CD4-positive, alpha-beta T cell (primary cell): ENCODE results near the gene MKLN1. TPM values are rescaled to one million over a fixed set of nuclear protein-coding genes. Genes with fewer than 3 reads are reported as not detected.

ENCODE experiments used
- ATAC-seq: fragments of 200-7000 bp; cut with Tn5 transposase; one replicate; pipeline ENCODE4 v1.10.0; 2022; ENCODE audit warnings: mild to moderate bottlenecking; ENCODE audit not compliant: poor library complexity
- CTCF ChIA-PET: fragments of 350-600 bp; sonication (Branson Sonifier 250); formaldehyde crosslinking; loops from one replicate; lab custom pipeline; 2021; ENCODE audit warnings: antibody characterized with exemption, inconsistent platforms; lab: Charles Lee
- POLR2A ChIA-PET: fragments of 350-600 bp; sonication (Branson Sonifier 250); formaldehyde crosslinking; loops from one replicate; lab custom pipeline; 2021; ENCODE audit warnings: antibody characterized with exemption, inconsistent platforms; lab: Charles Lee
- DNase-seq, 14 experiments: peaks; one replicate each; pipeline ENCODE4 v3.0.0-alpha.2; 2013 to 2020; ENCODE audit warnings: mixed read lengths in 2 of 14
- H3K27ac ChIP-seq, 2 donors: one replicate each; pipeline versions ENCODE4 v1.5.1 to v1.7.0; 2013; ENCODE audit warnings: low read length in 2 of 2, low read depth in 1 of 2, mild to moderate bottlenecking in 1 of 2
- H3K27me3 ChIP-seq, 2 experiments: 1 replicate in 1 of 2; 2 replicates in 1 of 2; pipeline versions ENCODE4 v1.6.1 to v1.7.0; 2013; ENCODE audit warnings: low read length in 2 of 2, control low read depth in 1 of 2, mild to moderate bottlenecking in 1 of 2, moderate library complexity in 1 of 2; ENCODE audit not compliant: insufficient read depth in 2 of 2, control insufficient read depth in 1 of 2
- H3K36me3 ChIP-seq: one replicate; pipeline ENCODE4 v1.6.1; 2013; ENCODE audit warnings: low read length, control low read depth; ENCODE audit not compliant: insufficient read depth
- H3K4me1 ChIP-seq: one replicate; pipeline ENCODE4 v1.6.1; 2013; ENCODE audit warnings: low read length, control low read depth; ENCODE audit not compliant: insufficient read depth
- H3K4me3 ChIP-seq: one replicate; pipeline ENCODE4 v1.5.1; 2013; ENCODE audit warnings: mild to moderate bottlenecking, low read length, moderate library complexity
- H3K9me3 ChIP-seq, 2 experiments: 1 replicate in 1 of 2; 2 replicates in 1 of 2; pipeline versions ENCODE4 v1.6.1 to v1.7.0; 2013; ENCODE audit warnings: low read length in 2 of 2, mild to moderate bottlenecking in 2 of 2, control low read depth in 1 of 2, moderate library complexity in 1 of 2; ENCODE audit not compliant: control insufficient read depth in 1 of 2, insufficient read depth in 1 of 2
- H3K27ac Mint-ChIP-seq: one replicate; pipeline ENCODE4 v1.8.0; 2020; ENCODE audit warnings: mixed read lengths
- H3K27me3 Mint-ChIP-seq: one replicate; pipeline ENCODE4 v1.8.0; 2021; ENCODE audit warnings: mixed read lengths
- H3K36me3 Mint-ChIP-seq: one replicate; pipeline ENCODE4 v1.8.0; 2021; ENCODE audit warnings: low read depth, mixed read lengths
- H3K4me1 Mint-ChIP-seq: one replicate; pipeline ENCODE4 v1.8.0; 2021; ENCODE audit warnings: low read depth, mixed read lengths
- H3K4me3 Mint-ChIP-seq: one replicate; pipeline ENCODE4 v1.8.0; 2020; ENCODE audit warnings: mild to moderate bottlenecking, mixed read lengths
- H3K9me3 Mint-ChIP-seq: one replicate; pipeline ENCODE4 v1.8.0; 2020; ENCODE audit warnings: mixed read lengths
- CTCF ChIP-seq: fragments of 200-600 bp; IDR thresholded peaks from one replicate; pipeline ENCODE4 v1.8.0; 2022; ENCODE audit warnings: antibody characterized with exemption, mild to moderate bottlenecking
- intact Hi-C, 2 experiments: fragments of 100-400 bp; cut with DNase I in 1 of 2; cut with micrococcal nuclease in 1 of 2; formaldehyde crosslinking; loops; one replicate each; pipeline versions ENCODE4 v1.15.1 to v1.9.0; 2023 to 2025; cut with DNase I, micrococcal nuclease
- total RNA-seq, 174 experiments: library from RNA in 2 of 174; stranded (reverse) in 2 of 174; gene quantifications; one replicate each; pipeline ENCODE4 v1.2.3 and lab custom pipeline; 2021 to 2026

MKLN1 gene
- total RNA-seq, 2 experiments from 2014 or later = 47.2 to 53.7 TPM

GRCh38 chr7:131540491-131541162 is 213.0 kb downstream of the MKLN1 start:
- no peaks in the 10 kb centered on the region for H3K27me3 Mint-ChIP-seq
- Histone ChIP-seq H3K9me3 (no peaks in the 10 kb centered on the region), H3K4me1 (no peaks in the 10 kb centered on the region), H3K27me3 (no peaks in the 10 kb centered on the region), H3K4me3 (no peak overlapping the region), H3K36me3 (no peaks in the 10 kb centered on the region), H3K27ac (no peak overlapping the region)
- ChIA-PET POLR2A (no interaction called here), CTCF (no interaction called here)
- no peak for TF ChIP-seq CTCF
- no peaks in the 10 kb centered on the region for H3K36me3 Mint-ChIP-seq
- no peaks in the 10 kb centered on the region for H3K9me3 Mint-ChIP-seq
- H3K27ac Mint-ChIP-seq = no peak overlapping the region
- no peaks in the 10 kb centered on the region for H3K4me1 Mint-ChIP-seq
- DNase-seq (no peak), ATAC-seq (no peak)
- intact Hi-C loops = no loop called here
- H3K4me3 Mint-ChIP-seq = no peak overlapping the region

- no peak for ATAC-seq
- POLR2A ChIA-PET = no interaction called here
- H3K27me3 Mint-ChIP-seq = no peaks in the 10 kb centered on the region
- Histone ChIP-seq H3K36me3 (no peaks in the 10 kb centered on the region), H3K4me1 (no peaks in the 10 kb centered on the region), H3K4me3 (no peak overlapping the region), H3K27me3 (no peaks in the 10 kb centered on the region), H3K27ac (no peak overlapping the region), H3K9me3 (no peaks in the 10 kb centered on the region)
- H3K36me3 Mint-ChIP-seq = no peaks in the 10 kb centered on the region
- DNase-seq = no peak
- no peaks in the 10 kb centered on the region for H3K9me3 Mint-ChIP-seq
- TF ChIP-seq CTCF = no peak
- no peak overlapping the region for H3K27ac Mint-ChIP-seq
- CTCF ChIA-PET = no interaction called here
- no peak overlapping the region for H3K4me3 Mint-ChIP-seq
- intact Hi-C loops = no loop called here
- no peaks in the 10 kb centered on the region for H3K4me1 Mint-ChIP-seq
Measured at GRCh38 chr7:131543298-131543697, 215.6 kb downstream of the MKLN1 start.

- Histone ChIP-seq H3K27me3 (no peaks in the 10 kb centered on the region), H3K4me3 (no peak overlapping the region), H3K36me3 (no peaks in the 10 kb centered on the region), H3K4me1 (no peaks in the 10 kb centered on the region), H3K27ac (no peak overlapping the region), H3K9me3 (no peaks in the 10 kb centered on the region)
- Mint-ChIP-seq H3K4me3 (no peak overlapping the region), H3K9me3 (no peaks in the 10 kb centered on the region), H3K36me3 (no peaks in the 10 kb centered on the region), H3K4me1 (no peaks in the 10 kb centered on the region), H3K27me3 (peaks cover 3% of the 10 kb centered on the region), H3K27ac (no peak overlapping the region)
- POLR2A ChIA-PET = no interaction called here
- DNase-seq (no peak), ATAC-seq (no peak)
- CTCF ChIA-PET = no interaction called here
- intact Hi-C loops = no loop called here
- no peak for TF ChIP-seq CTCF
Measured at GRCh38 chr7:131544021-131544420, 216.3 kb downstream of the MKLN1 start.
